Left lung (tissue), 10 donors: ENCODE data around the gene PIGV. TPM values are rescaled to one million over a fixed set of nuclear protein-coding genes. Genes with fewer than 3 reads are reported as not detected.
"Not testable (repeated sequence)": the region's sequence is repeated elsewhere in the genome, so short reads cannot be mapped to it uniquely, and the experiment has no call there.

Experiments used
- ATAC-seq: fragments of 200-7000 bp; cut with Tn5 transposase; one replicate; pipeline ENCODE4 v1.9.1; 2020; ENCODE audit warnings: moderate library complexity
- DNase-seq, 4 donors: peaks; one replicate each; pipeline ENCODE4 v3.0.0-alpha.2; 2013 to 2020
- H3K27ac ChIP-seq, 2 donors: fragments of 200-600 bp; sonication (generic) in 1 of 2; one replicate each; pipeline versions ENCODE4 v1.5.0 to v1.8.0; 2020 to 2021
- H3K27me3 ChIP-seq, 2 donors: fragments of 200-600 bp; sonication (generic) in 1 of 2; one replicate each; pipeline versions ENCODE4 v1.5.0 to v1.8.0; 2020 to 2021
- H3K36me3 ChIP-seq, 2 donors: fragments of 200-600 bp; sonication (generic) in 1 of 2; one replicate each; pipeline versions ENCODE4 v1.5.0 to v1.8.0; 2020 to 2021
- H3K4me1 ChIP-seq, 2 donors: fragments of 200-600 bp; one replicate each; pipeline ENCODE4 v1.8.0; 2021
- H3K4me3 ChIP-seq, 2 donors: fragments of 200-600 bp; sonication (generic) in 1 of 2; one replicate each; pipeline versions ENCODE4 v1.5.0 to v1.8.0; 2020 to 2021; ENCODE audit warnings: mild to moderate bottlenecking in 1 of 2
- H3K9me3 ChIP-seq, 2 donors: fragments of 200-600 bp; sonication (generic) in 1 of 2; one replicate each; pipeline versions ENCODE4 v1.5.0 to v1.8.0; 2020 to 2021
- CTCF ChIP-seq, 2 donors: fragments of 200-600 bp; sonication (generic) in 1 of 2; IDR thresholded peaks; one replicate each; pipeline versions ENCODE4 v1.5.0 to v1.8.0; 2021; ENCODE audit warnings: antibody characterized with exemption in 2 of 2
- intact Hi-C, 2 donors: fragments of 100-400 bp; cut with DNase I; formaldehyde crosslinking; loops; one replicate each; pipeline versions ENCODE4 v1.11.2 to v1.14.2; 2022
- polyA plus RNA-seq, 6 donors: library from polyadenylated mRNA; unstranded; fragments of 120-200 nt; gene quantifications; one replicate each; pipeline ENCODE4 v1.2.1, GENCODE V29; 2013; ENCODE audit not compliant: insufficient read length in 6 of 6
- total RNA-seq, 2 donors: library from RNA; stranded (reverse); fragmentation: NEBNext Ultra II Directional; extraction: Animal tissue kit (Norgen Biotek cat#: 25700); gene quantifications; one replicate each; pipeline ENCODE4 v1.2.1, GENCODE V29; 2021
- donor health status: DM: no; HTN: yes; CAD: no.
- donor health status: DM: no; HTN: no; CAD: no.

The PIGV gene
- total and polyA plus RNA-seq, 8 donors: 14.5 to 18.0 (median 16.0) TPM

DNA sequence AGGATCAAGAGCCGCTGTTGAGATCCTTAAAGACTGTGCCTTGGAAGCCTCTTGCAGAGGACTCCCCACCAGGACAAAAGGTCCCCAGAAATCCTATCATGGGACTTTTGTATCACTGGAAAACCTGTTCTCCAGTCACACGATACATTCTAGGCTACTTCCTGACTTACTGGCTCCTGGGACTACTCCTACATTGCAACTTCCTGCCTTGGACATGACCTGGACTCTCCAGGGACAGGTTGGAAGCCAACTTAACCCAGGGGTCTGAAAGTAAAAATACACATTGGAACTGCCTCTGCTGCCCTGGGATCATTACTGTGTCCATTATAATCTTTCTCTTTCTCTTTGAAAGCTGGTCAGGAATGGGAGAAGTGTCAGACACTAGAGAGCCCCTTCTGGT lies 9.9 kb downstream of the PIGV start:
- no peak for TF ChIP-seq CTCF (IDR thresholded peaks at IDR 0.05)
- DNase-seq: no peak
- Histone ChIP-seq H3K36me3 (peaks cover 0 to 36% of the 10 kb centered on the region in 2 donors), H3K9me3 (no peaks in the 10 kb centered on the region), H3K27me3 (no peaks in the 10 kb centered on the region), H3K4me1 (peaks cover 11 to 22% of the 10 kb centered on the region in 2 donors), H3K27ac (peak overlapping the region in 1 of 2 donors; percentile 71), H3K4me3 (no peak overlapping the region)
- ATAC-seq: no peak
- intact Hi-C loops: no loop called here

GRCh38 chr1:26799479-26800142 lies 11.9 kb downstream of the PIGV start:
- ATAC-seq: peak; percentile 65
- peak in 2 of 4 donors; percentile 68 to 85 for DNase-seq

DNA sequence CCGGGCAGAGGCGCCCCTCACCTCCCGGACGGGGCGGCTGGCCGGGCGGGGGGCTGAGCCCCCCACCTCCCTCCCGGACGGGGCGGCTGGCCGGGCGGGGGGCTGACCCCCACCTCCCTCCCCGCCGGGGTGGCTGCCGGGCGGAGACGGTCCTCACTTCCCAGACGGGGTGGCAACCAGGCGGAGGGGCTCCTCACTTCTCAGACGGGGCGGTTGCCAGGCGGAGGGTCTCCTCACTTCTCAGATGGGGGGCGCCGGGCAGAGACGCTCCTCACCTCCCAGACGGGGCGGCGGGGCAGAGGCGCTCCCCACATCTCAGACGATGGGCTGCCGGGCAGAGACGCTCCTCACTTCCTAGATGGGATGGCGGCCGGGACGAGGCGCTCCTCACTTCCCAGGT lies 16.2 kb downstream of the PIGV start:
- intact Hi-C loops, H3K27ac ChIP-seq, DNase-seq, ATAC-seq, H3K4me3 ChIP-seq, H3K9me3 ChIP-seq, H3K36me3 ChIP-seq, H3K27me3 ChIP-seq: not testable (repeated sequence)
- peaks cover 11 to 21% of the 10 kb centered on the region in 2 donors for H3K4me1 ChIP-seq

More at GRCh38 chr1:26799479-26800142, 11.9 kb downstream of the PIGV start:
- Histone ChIP-seq H3K27me3 (no peaks in the 10 kb centered on the region), H3K4me3 (no peak overlapping the region), H3K27ac (peak overlapping the region; percentile 22 to 71), H3K4me1 (peaks cover 11 to 22% of the 10 kb centered on the region in 2 donors), H3K36me3 (peaks cover 0 to 23% of the 10 kb centered on the region in 2 donors), H3K9me3 (no peaks in the 10 kb centered on the region)
- no peak for TF ChIP-seq CTCF (IDR thresholded peaks at IDR 0.05)
- intact Hi-C loops: no loop called here

DNA sequence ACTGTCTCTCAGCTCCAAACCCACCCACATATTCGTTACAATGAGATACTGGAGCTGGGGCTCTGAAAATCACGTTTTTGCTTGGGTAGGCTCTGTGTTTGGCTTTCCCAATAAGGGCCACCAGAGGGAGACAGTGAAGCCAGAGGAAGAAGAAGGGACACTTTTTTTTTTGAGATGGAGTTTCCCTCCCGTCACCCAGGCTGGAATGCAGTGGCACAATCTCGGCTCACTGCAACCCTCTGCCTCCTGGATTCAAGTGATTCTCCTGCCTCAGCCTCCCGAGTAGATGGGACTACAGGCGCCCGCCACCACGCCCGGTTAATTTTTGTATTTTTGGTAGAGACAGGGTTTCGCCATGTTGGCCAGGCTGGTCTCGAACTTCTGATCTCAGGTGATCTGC lies 22.4 kb downstream of the PIGV start:
- H3K4me3 ChIP-seq, H3K36me3 ChIP-seq, intact Hi-C loops, H3K27ac ChIP-seq, H3K27me3 ChIP-seq, H3K9me3 ChIP-seq: not testable (repeated sequence)
- TF ChIP-seq CTCF (IDR thresholded peaks at IDR 0.05): peak; percentile 64 to 83
- ATAC-seq: peak; percentile 90
- peak in 3 of 4 donors; percentile 31 to 71 (median 43) for DNase-seq
- H3K4me1 ChIP-seq: peaks cover 0 to 30% of the 10 kb centered on the region in 2 donors

GRCh38 chr1:26811057-26811456 lies 23.3 kb downstream of the PIGV start:
- Histone ChIP-seq H3K27me3 (no peaks in the 10 kb centered on the region), H3K36me3 (no peaks in the 10 kb centered on the region), H3K27ac (no peak overlapping the region), H3K4me3 (no peak overlapping the region), H3K4me1 (peaks cover 0 to 30% of the 10 kb centered on the region in 2 donors), H3K9me3 (no peaks in the 10 kb centered on the region)
- no peak for TF ChIP-seq CTCF (IDR thresholded peaks at IDR 0.05)
- intact Hi-C loops: no loop called here
- DNase-seq: no peak
- no peak for ATAC-seq

DNA sequence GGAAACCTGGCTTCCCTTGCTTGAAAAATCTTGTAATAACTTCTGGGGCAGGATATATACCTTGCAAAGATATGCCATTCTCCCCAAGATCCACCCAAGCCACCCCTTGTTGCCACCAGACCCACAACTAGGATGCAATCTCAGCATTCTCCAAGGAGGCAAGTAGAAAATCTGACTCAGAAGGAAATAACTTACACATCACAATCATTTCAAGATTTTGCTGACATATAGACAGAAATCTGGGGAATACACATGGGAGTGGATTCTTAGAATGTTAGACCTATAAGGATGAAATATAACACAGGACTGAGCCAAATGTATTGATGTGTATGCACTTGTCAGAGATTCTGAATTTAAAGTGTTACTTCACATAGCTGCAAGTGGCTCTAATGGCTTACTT lies 24.0 kb downstream of the PIGV start:
- ATAC-seq (no peak), DNase-seq (no peak)
- no peak overlapping the region for H3K27ac ChIP-seq
- no peaks in the 10 kb centered on the region for H3K36me3 ChIP-seq
- intact Hi-C loops: no loop called here
- H3K4me1 ChIP-seq: peaks cover 0 to 30% of the 10 kb centered on the region in 2 donors
- H3K27me3 ChIP-seq: no peaks in the 10 kb centered on the region
- TF ChIP-seq CTCF (IDR thresholded peaks at IDR 0.05): no peak
- H3K9me3 ChIP-seq: no peaks in the 10 kb centered on the region
- H3K4me3 ChIP-seq: no peak overlapping the region
